Measurements from ENCODE around the gene IQCK.

DNA sequence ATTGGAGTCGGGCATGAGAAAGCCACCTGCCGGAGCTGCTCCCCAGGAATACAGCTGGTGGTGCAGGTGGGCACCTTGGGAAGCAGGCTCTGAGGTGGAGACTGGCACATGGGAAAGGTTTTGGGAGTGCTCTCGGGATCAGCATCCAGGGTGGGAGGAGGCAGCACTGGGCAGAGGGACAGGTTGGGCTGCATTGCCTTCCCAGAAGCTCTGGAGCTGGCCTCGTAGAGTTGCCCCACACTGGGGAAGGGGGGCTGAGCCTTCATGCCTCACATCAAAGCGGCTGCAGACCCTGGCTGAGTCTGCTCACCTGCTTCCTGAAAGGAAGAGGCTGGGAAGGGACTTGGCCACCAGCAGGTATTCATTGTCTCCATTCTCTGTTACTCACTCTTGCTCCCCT lies 180.1 kb downstream of the IQCK start:
- TF ChIP-seq, protein P1, sequence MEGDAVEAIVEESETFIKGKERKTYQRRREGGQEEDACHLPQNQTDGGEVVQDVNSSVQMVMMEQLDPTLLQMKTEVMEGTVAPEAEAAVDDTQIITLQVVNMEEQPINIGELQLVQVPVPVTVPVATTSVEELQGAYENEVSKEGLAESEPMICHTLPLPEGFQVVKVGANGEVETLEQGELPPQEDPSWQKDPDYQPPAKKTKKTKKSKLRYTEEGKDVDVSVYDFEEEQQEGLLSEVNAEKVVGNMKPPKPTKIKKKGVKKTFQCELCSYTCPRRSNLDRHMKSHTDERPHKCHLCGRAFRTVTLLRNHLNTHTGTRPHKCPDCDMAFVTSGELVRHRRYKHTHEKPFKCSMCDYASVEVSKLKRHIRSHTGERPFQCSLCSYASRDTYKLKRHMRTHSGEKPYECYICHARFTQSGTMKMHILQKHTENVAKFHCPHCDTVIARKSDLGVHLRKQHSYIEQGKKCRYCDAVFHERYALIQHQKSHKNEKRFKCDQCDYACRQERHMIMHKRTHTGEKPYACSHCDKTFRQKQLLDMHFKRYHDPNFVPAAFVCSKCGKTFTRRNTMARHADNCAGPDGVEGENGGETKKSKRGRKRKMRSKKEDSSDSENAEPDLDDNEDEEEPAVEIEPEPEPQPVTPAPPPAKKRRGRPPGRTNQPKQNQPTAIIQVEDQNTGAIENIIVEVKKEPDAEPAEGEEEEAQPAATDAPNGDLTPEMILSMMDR (IDR thresholded peaks at IDR 0.05) = no peak
- TF ChIP-seq POLR2A (IDR thresholded peaks at IDR 0.05) = no peak

Measured in upper lobe of left lung (tissue), 4 donors.